Neural progenitor cell (in vitro differentiated cells): ENCODE measurements around the gene HMGCLL1. TPM values are rescaled to one million over a fixed set of nuclear protein-coding genes. Genes with fewer than 3 reads are reported as not detected.

Experiments used
- DNase-seq: peaks from one replicate; pipeline ENCODE4 v3.0.0-alpha.2; 2016; ENCODE audit warnings: low spot score
- H2AFZ ChIP-seq: fragments of 200-600 bp; sonication (generic); replicated peaks from 2 replicates; pipeline ENCODE4 v1.6.1; 2016; ENCODE audit warnings: antibody characterized with exemption
- H3F3A ChIP-seq: fragments of 200-600 bp; sonication (generic); 2 replicates; pipeline ENCODE4 v1.6.1; 2016; ENCODE audit warnings: antibody characterized with exemption, low read depth
- H3K27ac ChIP-seq: fragments of 200-600 bp; sonication (generic); 2 replicates; pipeline ENCODE4 v1.5.1; 2016; ENCODE audit warnings: mild to moderate bottlenecking
- H3K27me3 ChIP-seq: fragments of 200-600 bp; sonication (generic); 2 replicates; pipeline ENCODE4 v1.6.1; 2016; ENCODE audit warnings: mild to moderate bottlenecking, moderate library complexity
- H3K36me3 ChIP-seq: fragments of 200-600 bp; sonication (generic); 2 replicates; pipeline ENCODE4 v1.5.1; 2016
- H3K4me1 ChIP-seq: fragments of 200-600 bp; sonication (generic); 2 replicates; pipeline ENCODE4 v1.6.1; 2016; ENCODE audit warnings: mixed run types
- H3K4me2 ChIP-seq: fragments of 200-600 bp; sonication (generic); 2 replicates; pipeline ENCODE4 v1.6.1; 2016
- H3K4me3 ChIP-seq: fragments of 200-600 bp; sonication (generic); 2 replicates; pipeline ENCODE4 v1.5.1; 2016
- H3K79me2 ChIP-seq: fragments of 200-600 bp; sonication (generic); 2 replicates; pipeline ENCODE4 v1.6.1; 2016; ENCODE audit warnings: low read depth
- H3K9ac ChIP-seq: fragments of 200-600 bp; sonication (generic); 2 replicates; pipeline ENCODE4 v1.6.1; 2016
- H3K9me3 ChIP-seq: fragments of 200-600 bp; sonication (generic); 2 replicates; pipeline ENCODE4 v1.5.1; 2016; ENCODE audit warnings: low read depth
- H4K20me1 ChIP-seq: fragments of 200-600 bp; sonication (generic); 2 replicates; pipeline ENCODE4 v1.6.1; 2016; ENCODE audit warnings: low read depth
- H3K27ac Mint-ChIP-seq: 3 replicates; pipeline ENCODE4 v1.8.0; 2021; ENCODE audit warnings: mixed read lengths
- H3K27me3 Mint-ChIP-seq: 2 replicates; pipeline ENCODE4 v1.8.0; 2022; ENCODE audit warnings: low read depth, mild to moderate bottlenecking, inconsistent platforms, moderate library complexity, mixed read lengths; ENCODE audit not compliant: insufficient read depth
- H3K36me3 Mint-ChIP-seq: 3 replicates; pipeline ENCODE4 v1.8.0; 2021; ENCODE audit warnings: mixed read lengths
- H3K4me1 Mint-ChIP-seq: 3 replicates; pipeline ENCODE4 v1.8.0; 2021; ENCODE audit warnings: mixed read lengths
- H3K4me3 Mint-ChIP-seq: 3 replicates; pipeline ENCODE4 v1.8.0; 2021; ENCODE audit warnings: mild to moderate bottlenecking, moderate library complexity, mixed read lengths
- H3K9me3 Mint-ChIP-seq: 3 replicates; pipeline ENCODE4 v1.8.0; 2020; ENCODE audit warnings: mixed read lengths
- CTCF ChIP-seq: fragments of 200-600 bp; sonication (generic); IDR thresholded peaks from 2 replicates; pipeline ENCODE4 v1.5.1; 2017; ENCODE audit warnings: antibody characterized with exemption, mild to moderate bottlenecking
- EZH2 ChIP-seq: fragments of 200-600 bp; sonication (generic); IDR thresholded peaks from 2 replicates; pipeline ENCODE4 v1.6.1; 2017; ENCODE audit warnings: antibody characterized with exemption, mild to moderate bottlenecking, moderate library complexity
- EZH2phosphoT487 ChIP-seq: fragments of 200-600 bp; sonication (generic); IDR thresholded peaks from 2 replicates; pipeline ENCODE4 v1.6.1; 2017; ENCODE audit warnings: antibody characterized with exemption
- total RNA-seq: library from RNA; depleted of rRNA; stranded (reverse); fragments of >200 nt; gene quantifications from 2 replicates; pipeline ENCODE4 v1.2.3, GENCODE V29; 2015; ENCODE audit warnings: low replicate concordance

Gene HMGCLL1
- total RNA-seq, 1 donor from 2014 or later: 6.5 TPM

GRCh38 chr6:55449225-55449624, 129.8 kb downstream of the HMGCLL1 start:
- Histone ChIP-seq H3K4me2 (no peak overlapping the region), H3K9ac (no peak overlapping the region), H3K4me3 (no peak overlapping the region), H3K27me3 (no peaks in the 10 kb centered on the region), H3K27ac (no peak overlapping the region), H3F3A (no peaks in the 10 kb centered on the region), H2AFZ (no peak overlapping the region), H4K20me1 (no peaks in the 10 kb centered on the region), H3K36me3 (no peaks in the 10 kb centered on the region), H3K4me1 (no peaks in the 10 kb centered on the region), H3K9me3 (no peaks in the 10 kb centered on the region), H3K79me2 (no peaks in the 10 kb centered on the region)
- peak; percentile 39 for DNase-seq
- H3K36me3 Mint-ChIP-seq: no peaks in the 10 kb centered on the region
- no peak for TF ChIP-seq EZH2
- TF ChIP-seq EZH2phosphoT487: no peak
- TF ChIP-seq CTCF: peak; percentile 40
- H3K4me3 Mint-ChIP-seq: no peak overlapping the region
- H3K9me3 Mint-ChIP-seq: no peaks in the 10 kb centered on the region
- H3K27me3 Mint-ChIP-seq: no peaks in the 10 kb centered on the region
- H3K4me1 Mint-ChIP-seq: no peaks in the 10 kb centered on the region
- H3K27ac Mint-ChIP-seq: no peak overlapping the region

- no peak for DNase-seq
- Mint-ChIP-seq H3K4me3 (no peak overlapping the region), H3K9me3 (no peaks in the 10 kb centered on the region), H3K27ac (no peak overlapping the region), H3K4me1 (no peaks in the 10 kb centered on the region), H3K27me3 (no peaks in the 10 kb centered on the region), H3K36me3 (no peaks in the 10 kb centered on the region)
- Histone ChIP-seq H3K27ac (no peak overlapping the region), H3K4me2 (no peak overlapping the region), H3K9ac (no peak overlapping the region), H3K27me3 (no peaks in the 10 kb centered on the region), H2AFZ (no peak overlapping the region), H3K4me3 (no peak overlapping the region), H3K4me1 (no peaks in the 10 kb centered on the region), H3F3A (no peaks in the 10 kb centered on the region), H4K20me1 (no peaks in the 10 kb centered on the region), H3K9me3 (no peaks in the 10 kb centered on the region), H3K79me2 (no peaks in the 10 kb centered on the region), H3K36me3 (no peaks in the 10 kb centered on the region)
- TF ChIP-seq EZH2phosphoT487: no peak
- no peak for TF ChIP-seq EZH2
- TF ChIP-seq CTCF: no peak
Measured at GRCh38 chr6:55448451-55448850, 130.5 kb downstream of the HMGCLL1 start.

- Histone ChIP-seq H3F3A (no peaks in the 10 kb centered on the region), H3K36me3 (no peaks in the 10 kb centered on the region), H3K79me2 (no peaks in the 10 kb centered on the region), H2AFZ (no peak overlapping the region), H4K20me1 (no peaks in the 10 kb centered on the region), H3K4me3 (no peak overlapping the region), H3K27me3 (no peaks in the 10 kb centered on the region), H3K9me3 (no peaks in the 10 kb centered on the region), H3K9ac (no peak overlapping the region), H3K4me2 (no peak overlapping the region), H3K4me1 (no peaks in the 10 kb centered on the region), H3K27ac (no peak overlapping the region)
- no peak overlapping the region for H3K4me3 Mint-ChIP-seq
- H3K9me3 Mint-ChIP-seq: no peaks in the 10 kb centered on the region
- no peaks in the 10 kb centered on the region for H3K4me1 Mint-ChIP-seq
- no peaks in the 10 kb centered on the region for H3K27me3 Mint-ChIP-seq
- TF ChIP-seq CTCF (no peak), EZH2phosphoT487 (no peak), EZH2 (no peak)
- no peak for DNase-seq
- no peak overlapping the region for H3K27ac Mint-ChIP-seq
- H3K36me3 Mint-ChIP-seq: no peaks in the 10 kb centered on the region
Measured at GRCh38 chr6:55447891-55448290, 131.1 kb downstream of the HMGCLL1 start.
